ENCODE data around the gene PPL.

The PPL gene

GRCh38 chr16:4913774-4914525, 23.0 kb downstream of the PPL start:
- peaks cover 7% of the 10 kb centered on the region for H3K27me3 ChIP-seq (ENCODE audit: insufficient read depth, low read length, poor library complexity)
- H3K4me1 ChIP-seq (ENCODE audit: insufficient read depth, low read length) = peaks cover 3% of the 10 kb centered on the region; the same call in 1 of the 2 replicates
- no peaks in the 10 kb centered on the region for H3K79me2 ChIP-seq (ENCODE audit: insufficient read depth, low read length)
- no peak overlapping the region for H2AFZ ChIP-seq (ENCODE audit: low read depth, low read length)
- H3K36me3 ChIP-seq (ENCODE audit: insufficient read depth, low read length) = no peaks in the 10 kb centered on the region
- 0 out of 2 replicates have a peak, but pooled peaks cover 6% of the 10 kb centered on the region for H4K20me1 ChIP-seq (ENCODE audit: insufficient read depth, low read length)
- DNase-seq (no peak), ATAC-seq (ENCODE audit: insufficient read depth, low read depth) (no peak)
- no peak overlapping the region for H3K4me3 ChIP-seq (ENCODE audit: low read depth in 1 of 2, low read length in 2 of 2)
- H3K9me3 ChIP-seq (ENCODE audit: insufficient read depth, low read length, severe bottlenecking) = no peaks in the 10 kb centered on the region
- TF ChIP-seq EZH2 (IDR thresholded peaks at IDR 0.05; ENCODE audit: borderline replicate concordance, low read depth, low read length, severe bottlenecking) (no peak), CTCF (IDR thresholded peaks at IDR 0.05; ENCODE audit: borderline replicate concordance, extremely low read depth, low read length, poor library complexity, severe bottlenecking) (no peak)
- no peak overlapping the region for H3K4me2 ChIP-seq (ENCODE audit: insufficient read depth, low read length)
- H3K27ac ChIP-seq (ENCODE audit: low read length) = no peak overlapping the region
- H3K9ac ChIP-seq (ENCODE audit: low read depth, low read length) = no peak overlapping the region

- ATAC-seq (ENCODE audit: insufficient read depth, low read depth) (no peak), DNase-seq (no peak)
- Histone ChIP-seq H4K20me1 (ENCODE audit: insufficient read depth, low read length) (0 out of 2 replicates have a peak, but pooled peaks cover 6% of the 10 kb centered on the region), H2AFZ (ENCODE audit: low read depth, low read length) (no peak overlapping the region), H3K9ac (ENCODE audit: low read depth, low read length) (no peak overlapping the region), H3K9me3 (ENCODE audit: insufficient read depth, low read length, severe bottlenecking) (no peaks in the 10 kb centered on the region), H3K4me3 (ENCODE audit: low read depth in 1 of 2, low read length in 2 of 2) (no peak overlapping the region), H3K4me1 (ENCODE audit: insufficient read depth, low read length) (peaks cover 3% of the 10 kb centered on the region; the same call in 1 of the 2 replicates), H3K4me2 (ENCODE audit: insufficient read depth, low read length) (no peak overlapping the region), H3K27me3 (ENCODE audit: insufficient read depth, low read length, poor library complexity) (peaks cover 3% of the 10 kb centered on the region), H3K36me3 (ENCODE audit: insufficient read depth, low read length) (no peaks in the 10 kb centered on the region), H3K79me2 (ENCODE audit: insufficient read depth, low read length) (no peaks in the 10 kb centered on the region), H3K27ac (ENCODE audit: low read length) (no peak overlapping the region)
- no peak for TF ChIP-seq CTCF (IDR thresholded peaks at IDR 0.05; ENCODE audit: borderline replicate concordance, extremely low read depth, low read length, poor library complexity, severe bottlenecking)
- TF ChIP-seq EZH2 (IDR thresholded peaks at IDR 0.05; ENCODE audit: borderline replicate concordance, low read depth, low read length, severe bottlenecking) = no peak
These were observed 23.7 kb downstream of the PPL start for GRCh38 chr16:4913130-4913773.

GRCh38 chr16:4911970-4912386, 25.0 kb downstream of the PPL start:
- ATAC-seq (ENCODE audit: insufficient read depth, low read depth) (no peak), DNase-seq (no peak)
- no peak overlapping the region for H3K9ac ChIP-seq (ENCODE audit: low read depth, low read length)
- H4K20me1 ChIP-seq (ENCODE audit: insufficient read depth, low read length) = 0 out of 2 replicates have a peak, but pooled peaks cover 6% of the 10 kb centered on the region
- TF ChIP-seq EZH2 (IDR thresholded peaks at IDR 0.05; ENCODE audit: borderline replicate concordance, low read depth, low read length, severe bottlenecking) = no peak
- TF ChIP-seq CTCF (IDR thresholded peaks at IDR 0.05; ENCODE audit: borderline replicate concordance, extremely low read depth, low read length, poor library complexity, severe bottlenecking) = no peak
- H3K9me3 ChIP-seq (ENCODE audit: insufficient read depth, low read length, severe bottlenecking) = no peaks in the 10 kb centered on the region
- no peak overlapping the region for H3K4me3 ChIP-seq (ENCODE audit: low read depth in 1 of 2, low read length in 2 of 2)
- no peak overlapping the region for H3K27ac ChIP-seq (ENCODE audit: low read length)
- H3K4me1 ChIP-seq (ENCODE audit: insufficient read depth, low read length) = peaks cover 3% of the 10 kb centered on the region; the same call in 1 of the 2 replicates
- no peak overlapping the region for H3K4me2 ChIP-seq (ENCODE audit: insufficient read depth, low read length)
- no peak overlapping the region for H2AFZ ChIP-seq (ENCODE audit: low read depth, low read length)
- H3K79me2 ChIP-seq (ENCODE audit: insufficient read depth, low read length) = no peaks in the 10 kb centered on the region
- H3K27me3 ChIP-seq (ENCODE audit: insufficient read depth, low read length, poor library complexity) = peaks cover 3% of the 10 kb centered on the region
- no peaks in the 10 kb centered on the region for H3K36me3 ChIP-seq (ENCODE audit: insufficient read depth, low read length)

Measured in DND-41 (cell line).